GM10266 (cell line): ENCODE results near the gene CYP2R1.
"Not testable (repeated sequence)": the region's sequence is repeated elsewhere in the genome, so short reads cannot be mapped to it uniquely, and the experiment has no call there.

Experiments
- DNase-seq: peaks from one replicate; pipeline ENCODE4 v3.0.0; 2012; ENCODE audit errors: extremely low spot score
- TF ChIP-seq, protein P1 (sequence below): IDR thresholded peaks from 2 replicates; pipeline ENCODE4 v1.5.1; 2012; ENCODE audit warnings: mild to moderate bottlenecking, low read depth; ENCODE audit not compliant: control insufficient read depth, insufficient read depth; ENCODE audit errors: missing control alignments

Gene CYP2R1

DNA sequence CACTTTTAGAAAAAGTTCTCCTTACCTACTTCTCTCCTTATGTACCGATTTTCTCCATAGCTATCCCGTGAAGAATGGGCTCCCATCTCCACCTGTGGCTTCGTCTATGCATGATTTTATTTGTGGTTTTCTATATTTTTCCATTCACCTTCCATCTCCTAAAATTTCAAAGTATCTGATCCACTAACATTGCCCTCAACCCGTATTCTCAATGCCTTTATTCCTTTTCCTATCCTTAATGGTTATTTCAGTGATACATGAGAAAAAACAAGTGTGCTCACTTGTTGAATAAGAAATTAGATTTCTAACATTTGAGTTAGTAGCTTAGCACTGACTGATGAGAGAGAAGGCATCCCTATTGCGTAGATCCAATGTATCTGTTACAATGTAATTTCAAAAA, 16.9 kb downstream of the CYP2R1 start:
- TF ChIP-seq, protein P1, sequence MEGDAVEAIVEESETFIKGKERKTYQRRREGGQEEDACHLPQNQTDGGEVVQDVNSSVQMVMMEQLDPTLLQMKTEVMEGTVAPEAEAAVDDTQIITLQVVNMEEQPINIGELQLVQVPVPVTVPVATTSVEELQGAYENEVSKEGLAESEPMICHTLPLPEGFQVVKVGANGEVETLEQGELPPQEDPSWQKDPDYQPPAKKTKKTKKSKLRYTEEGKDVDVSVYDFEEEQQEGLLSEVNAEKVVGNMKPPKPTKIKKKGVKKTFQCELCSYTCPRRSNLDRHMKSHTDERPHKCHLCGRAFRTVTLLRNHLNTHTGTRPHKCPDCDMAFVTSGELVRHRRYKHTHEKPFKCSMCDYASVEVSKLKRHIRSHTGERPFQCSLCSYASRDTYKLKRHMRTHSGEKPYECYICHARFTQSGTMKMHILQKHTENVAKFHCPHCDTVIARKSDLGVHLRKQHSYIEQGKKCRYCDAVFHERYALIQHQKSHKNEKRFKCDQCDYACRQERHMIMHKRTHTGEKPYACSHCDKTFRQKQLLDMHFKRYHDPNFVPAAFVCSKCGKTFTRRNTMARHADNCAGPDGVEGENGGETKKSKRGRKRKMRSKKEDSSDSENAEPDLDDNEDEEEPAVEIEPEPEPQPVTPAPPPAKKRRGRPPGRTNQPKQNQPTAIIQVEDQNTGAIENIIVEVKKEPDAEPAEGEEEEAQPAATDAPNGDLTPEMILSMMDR = no peak
- DNase-seq = no peak

DNA sequence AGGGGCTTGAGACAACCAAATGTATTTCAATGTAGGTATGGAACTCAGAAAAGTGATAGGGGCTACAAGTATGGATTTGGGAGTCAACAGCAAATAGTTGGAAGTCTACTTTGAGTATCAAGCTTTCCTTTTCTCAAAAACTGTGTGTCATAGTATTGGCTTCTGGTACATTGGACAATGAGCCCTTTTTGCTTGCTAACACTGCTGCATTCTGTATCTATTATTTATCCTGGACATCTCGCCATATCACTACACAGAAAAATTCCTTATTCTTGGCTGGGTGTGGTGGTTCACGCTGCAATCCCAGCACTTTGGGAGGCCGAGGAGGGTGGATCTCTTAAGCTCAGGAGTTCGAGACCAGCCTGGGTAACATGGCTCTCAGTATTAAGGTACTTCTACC, 18.4 kb downstream of the CYP2R1 start:
- TF ChIP-seq, protein P1 = no peak
- DNase-seq = no peak

DNA sequence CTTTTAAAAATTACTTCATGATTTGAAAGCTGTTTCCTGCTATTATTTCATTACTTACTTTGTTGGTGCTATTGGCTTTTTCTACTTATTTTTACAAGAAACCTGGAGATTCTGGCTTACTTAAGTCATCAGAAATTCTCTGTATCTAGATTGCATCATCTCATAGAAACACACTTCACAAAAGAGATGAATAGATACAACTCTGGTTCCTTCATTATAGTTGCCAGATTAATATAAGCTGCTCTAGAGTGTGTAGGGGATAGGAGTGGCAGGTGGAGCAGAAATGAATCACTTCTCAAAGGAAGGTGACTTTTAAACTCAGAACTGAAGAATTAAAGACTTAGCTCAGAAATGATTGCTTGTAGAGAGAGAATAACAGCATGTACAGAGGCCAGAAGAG, 20.0 kb downstream of the CYP2R1 start:
- TF ChIP-seq, protein P1 = no peak
- DNase-seq = no peak

DNA sequence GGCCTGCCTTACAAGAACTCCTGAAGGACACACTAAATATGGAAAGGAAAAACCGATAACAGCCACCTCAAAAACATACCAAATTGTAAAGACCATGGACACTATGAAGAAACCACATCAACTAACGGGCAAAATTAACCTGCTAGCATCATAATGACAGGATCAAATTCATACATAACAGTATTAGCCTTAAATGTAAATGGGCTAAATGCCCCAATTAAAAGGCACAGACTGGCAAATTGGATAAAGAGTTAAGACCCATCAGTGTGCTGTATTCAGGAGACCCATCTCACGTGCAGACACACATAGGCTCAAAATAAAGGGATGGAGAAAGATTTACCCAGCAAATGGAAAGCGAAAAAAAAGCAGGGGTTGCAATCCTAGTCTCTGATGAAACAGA, 28.3 kb downstream of the CYP2R1 start:
- not testable (repeated sequence) for DNase-seq

DNA sequence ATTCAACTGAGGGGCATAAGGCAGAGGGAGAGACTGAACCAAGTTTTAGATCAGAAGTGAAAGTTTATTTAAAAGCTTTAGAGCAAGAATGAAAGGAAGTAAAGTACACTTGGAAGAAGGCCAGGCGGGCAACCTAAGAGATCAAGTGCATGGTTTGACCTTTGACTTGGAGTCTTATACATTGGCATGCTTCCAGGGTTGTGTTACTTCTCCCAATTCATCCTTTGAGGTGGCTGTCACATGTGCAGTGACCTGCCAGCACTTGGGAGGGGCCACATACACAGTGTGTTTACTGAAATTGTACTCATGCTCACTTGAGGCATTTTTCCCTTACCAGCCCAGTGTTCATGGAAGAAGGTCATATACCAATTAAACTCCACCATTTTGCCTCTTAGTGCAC, 30.4 kb downstream of the CYP2R1 start:
- no peak for DNase-seq

DNA sequence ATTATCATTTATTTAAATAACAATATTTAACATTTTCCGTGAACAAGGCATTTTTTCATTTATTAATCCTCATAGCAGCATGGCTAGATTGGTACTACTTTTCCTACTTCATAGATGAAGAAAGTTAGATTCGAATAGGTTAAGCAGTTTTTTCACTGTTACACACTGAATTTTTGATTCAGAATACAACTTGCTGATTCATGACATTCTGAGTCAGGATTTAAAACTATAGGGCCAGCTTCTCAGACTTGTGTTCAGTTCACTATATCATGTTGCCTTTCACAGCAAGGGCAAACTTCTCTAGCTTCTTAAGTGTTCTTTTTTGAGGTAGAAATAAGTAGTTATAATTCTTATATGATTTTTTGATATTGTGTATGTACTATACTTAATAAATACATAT, 31.5 kb downstream of the CYP2R1 start:
- TF ChIP-seq, protein P1 = no peak

More for the DNA sequence above, 30.4 kb downstream of the CYP2R1 start:
- TF ChIP-seq, protein P1 = no peak

DNA sequence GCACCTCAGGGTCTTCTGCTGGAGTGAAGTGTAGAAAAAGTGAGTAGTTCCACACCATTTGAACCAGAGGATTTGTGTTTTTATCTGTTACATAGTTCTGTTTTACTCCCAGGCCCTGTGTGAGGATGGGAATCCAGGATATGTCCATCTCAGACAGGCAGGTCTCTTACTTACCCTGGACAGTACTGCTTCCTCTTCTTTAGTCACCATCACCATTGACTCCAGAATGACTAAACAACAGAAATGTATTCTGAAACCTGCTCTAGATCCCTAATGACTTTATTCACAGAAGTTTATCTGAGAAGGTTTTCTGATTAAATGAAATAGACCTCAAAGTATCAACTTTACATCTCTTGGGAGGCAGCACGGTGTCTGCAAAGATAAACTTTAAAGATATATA, 33.6 kb downstream of the CYP2R1 start:
- DNase-seq = no peak
- TF ChIP-seq, protein P1 = no peak

More for the DNA sequence above, 31.5 kb downstream of the CYP2R1 start:
- DNase-seq = no peak

DNA sequence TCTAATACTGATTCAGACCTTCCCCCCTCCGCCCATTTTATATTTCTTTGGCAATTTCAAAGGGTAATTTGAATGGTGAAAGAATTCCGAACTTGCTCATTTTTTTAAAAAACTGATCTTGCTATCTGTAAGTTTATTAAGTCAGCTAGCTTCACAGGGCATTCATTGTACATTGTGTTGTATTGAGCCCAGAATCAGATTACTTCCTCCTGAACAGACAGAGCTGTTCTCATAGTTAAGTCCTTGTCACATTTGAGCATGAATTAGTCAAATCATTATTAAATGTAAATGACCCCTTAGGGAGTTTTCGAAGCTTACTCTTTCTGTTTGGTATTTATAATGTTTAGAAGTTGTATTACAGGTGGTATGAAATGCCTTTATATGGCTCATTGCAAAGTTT, 34.4 kb downstream of the CYP2R1 start:
- DNase-seq = no peak
- TF ChIP-seq, protein P1 = no peak
